Posterior vena cava (tissue), 2 donors: ENCODE results near the gene PON3. TPM values are rescaled to one million over a fixed set of nuclear protein-coding genes. Genes with fewer than 3 reads are reported as not detected.
A peak's percentile ranks its signal among the peaks of the same experiment; 100 is the strongest.

Experiments used
- DNase-seq: peaks from one replicate; pipeline ENCODE4 v3.0.0-alpha.2; 2020; ENCODE audit warnings: low spot score
- intact Hi-C, 2 donors: fragments of 100-400 bp; cut with DNase I; formaldehyde crosslinking; loops; one replicate each; pipeline versions ENCODE4 v1.14.1 to v1.14.2; 2022 to 2023
- long read RNA-seq, 2 donors: library from polyadenylated mRNA; unstranded; transcript quantifications; one replicate each; pipeline ENCODE4 v2.0.0, GENCODE V29; 2020 to 2021
- total RNA-seq, 2 donors: library from RNA; stranded (reverse); fragmentation: NEBNext Ultra II Directional; extraction: Animal tissue kit (Norgen Biotek cat#: 25700); gene quantifications; one replicate each; pipeline ENCODE4 v1.2.1, GENCODE V29; 2021
- donor health status: DM: yes; HTN: yes; CAD: no.
- donor health status: DM: yes; HTN: yes; CAD: no.

PON3 gene
- total RNA-seq = under 1 TPM; 0.74 to 0.90 TPM
- long read RNA-seq, donor 1 = 0 reads
- long read RNA-seq, donor 2, partial matches to known transcripts = 0 of 3 reads
- long read RNA-seq, donor 2, other reads (novel, unspliced or antisense) = 2 of 3 reads

DNA sequence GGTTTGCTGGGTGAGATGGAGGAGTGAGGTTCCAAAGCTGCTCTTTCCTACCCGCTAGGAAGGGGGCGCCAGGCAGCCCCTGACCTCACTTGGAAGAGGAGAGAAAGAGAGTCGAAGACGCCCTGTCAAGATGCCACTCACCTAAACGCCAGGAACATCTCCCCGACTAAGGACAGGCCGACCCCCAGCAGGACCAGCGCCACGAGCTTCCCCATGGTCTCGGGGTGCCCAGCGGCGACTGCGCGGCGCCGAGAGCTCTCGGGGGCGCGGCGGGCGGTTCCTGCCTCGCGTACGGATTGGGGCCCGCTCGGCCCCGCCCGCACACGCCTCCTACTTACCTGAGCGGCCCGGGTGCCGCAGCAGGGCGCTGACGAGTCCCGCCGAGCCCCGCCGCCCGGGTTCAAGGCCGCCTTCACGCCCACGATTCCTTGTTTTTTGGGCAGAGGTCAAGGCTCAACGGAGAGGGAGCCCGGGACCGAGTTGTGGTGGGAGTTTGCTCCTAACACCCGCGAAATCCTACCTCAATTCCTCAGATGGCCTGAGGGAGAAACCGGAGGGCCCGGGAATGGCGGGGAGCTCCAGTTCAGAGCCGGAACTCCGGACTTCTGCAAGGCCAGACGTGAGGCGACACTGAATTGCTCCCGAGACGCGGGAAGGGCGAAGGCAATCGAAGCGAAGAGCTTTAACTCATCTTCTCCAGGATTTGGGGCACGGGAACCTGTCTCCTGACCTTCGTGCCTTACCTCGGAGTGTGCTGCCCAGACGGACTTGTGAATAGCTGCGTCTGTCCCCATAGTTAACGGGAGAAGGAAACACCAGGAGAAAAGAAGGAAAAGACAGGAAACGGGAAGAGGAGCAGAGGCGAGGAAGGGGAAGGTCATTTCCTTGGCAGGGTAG lies at the start of gene PON3:
Gene PON3, minus strand, starts transcription at position 240 of the 897 bp plus-strand sequence. Its CDS starts 25 bp downstream, at position 215.
- intact Hi-C loops = no loop called here
- DNase-seq = peak; percentile 72

DNA sequence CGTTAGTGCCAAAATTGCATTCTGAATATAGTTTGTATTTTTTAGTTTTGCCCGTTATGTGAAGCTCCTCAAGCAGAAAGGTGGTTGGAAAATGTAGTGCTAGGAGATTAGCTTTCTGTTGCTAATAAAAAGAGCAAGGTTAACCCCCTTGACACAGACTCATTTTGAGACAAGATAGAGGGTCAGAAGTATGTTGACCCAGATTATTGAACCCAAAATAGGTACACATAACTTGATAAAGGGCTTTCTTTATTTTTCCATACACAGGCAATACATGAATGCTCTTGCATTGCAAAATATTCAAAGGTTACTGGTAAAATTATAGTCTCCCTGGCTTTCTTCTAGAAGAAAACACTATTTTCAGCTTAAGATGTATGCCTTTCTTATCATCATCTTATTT lies 48.6 kb upstream of the PON3 start:
- intact Hi-C loops = no loop called here
- DNase-seq = no peak

- DNase-seq = no peak
- intact Hi-C loops = no loop called here
Observed at GRCh38 chr7:95441042-95441823, 45.1 kb upstream of the PON3 start.

DNA sequence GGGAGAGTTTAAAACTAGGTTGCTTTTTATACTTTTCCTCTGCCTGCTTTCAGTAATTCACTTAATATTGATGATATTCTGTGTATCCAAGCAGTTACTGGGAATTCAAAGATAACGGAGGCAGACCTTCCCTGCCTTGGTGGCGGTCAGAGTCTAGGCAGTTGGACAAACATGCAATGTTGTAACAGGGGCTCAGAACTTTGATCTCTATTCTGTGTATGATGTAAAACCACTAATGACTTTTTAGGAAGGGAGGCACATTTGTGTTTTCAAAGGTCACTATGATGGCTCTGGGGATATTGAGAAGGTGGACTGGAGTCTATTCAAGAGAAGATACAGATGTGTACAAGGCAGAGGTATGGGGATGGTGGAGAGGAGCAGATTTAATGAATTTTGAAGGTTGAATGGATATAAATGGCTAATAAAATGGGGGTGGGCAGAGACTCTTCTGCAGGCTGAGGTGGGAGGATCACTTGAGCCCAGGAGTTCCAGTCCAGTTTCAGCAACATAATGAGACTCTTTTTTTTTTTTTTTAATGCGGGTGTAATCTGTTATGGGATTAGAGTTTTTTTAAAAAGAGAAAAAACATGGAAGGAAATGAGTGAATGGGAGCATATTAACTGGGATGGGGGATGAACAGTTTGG lies 44.3 kb upstream of the PON3 start:
- intact Hi-C loops = no loop called here
- no peak for DNase-seq

DNA sequence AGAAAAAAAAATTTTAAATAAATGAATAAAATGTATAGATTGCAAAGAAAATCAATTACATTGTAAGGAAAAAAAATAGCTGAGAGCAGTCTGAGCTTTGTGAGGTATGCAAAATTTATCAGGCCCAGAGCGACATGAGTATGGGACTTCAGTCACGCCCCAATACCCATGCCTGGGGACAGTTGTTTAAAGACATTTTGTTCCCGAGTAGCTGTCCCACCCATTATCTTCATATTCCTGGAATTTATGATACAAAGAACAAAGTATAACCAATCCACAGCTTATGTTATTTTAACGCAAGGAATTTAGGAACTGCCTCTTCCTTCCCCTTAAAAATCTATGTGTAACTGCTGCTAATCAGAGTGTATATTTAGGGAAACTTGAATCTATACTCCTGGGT lies 40.2 kb upstream of the PON3 start:
- intact Hi-C loops = no loop called here
- DNase-seq = no peak

DNA sequence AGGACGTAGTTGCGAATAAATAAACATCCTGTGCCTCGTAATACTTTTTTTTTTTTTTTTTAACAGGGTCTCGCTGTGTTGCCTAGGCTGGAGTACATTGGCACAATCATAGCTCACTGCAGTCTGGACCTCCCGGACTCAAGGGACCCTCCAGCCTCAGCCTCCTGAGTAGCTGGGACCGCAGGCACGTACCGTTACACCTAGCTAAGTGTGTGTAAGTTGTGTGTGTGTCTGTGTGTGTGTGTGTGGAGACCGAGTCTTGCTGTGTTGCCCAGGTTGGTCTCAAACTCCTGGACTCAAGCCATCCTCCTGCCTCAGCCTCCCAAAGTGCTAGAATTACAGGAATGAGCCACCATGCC lies 39.2 kb upstream of the PON3 start:
- no peak for DNase-seq
- intact Hi-C loops = no loop called here

DNA sequence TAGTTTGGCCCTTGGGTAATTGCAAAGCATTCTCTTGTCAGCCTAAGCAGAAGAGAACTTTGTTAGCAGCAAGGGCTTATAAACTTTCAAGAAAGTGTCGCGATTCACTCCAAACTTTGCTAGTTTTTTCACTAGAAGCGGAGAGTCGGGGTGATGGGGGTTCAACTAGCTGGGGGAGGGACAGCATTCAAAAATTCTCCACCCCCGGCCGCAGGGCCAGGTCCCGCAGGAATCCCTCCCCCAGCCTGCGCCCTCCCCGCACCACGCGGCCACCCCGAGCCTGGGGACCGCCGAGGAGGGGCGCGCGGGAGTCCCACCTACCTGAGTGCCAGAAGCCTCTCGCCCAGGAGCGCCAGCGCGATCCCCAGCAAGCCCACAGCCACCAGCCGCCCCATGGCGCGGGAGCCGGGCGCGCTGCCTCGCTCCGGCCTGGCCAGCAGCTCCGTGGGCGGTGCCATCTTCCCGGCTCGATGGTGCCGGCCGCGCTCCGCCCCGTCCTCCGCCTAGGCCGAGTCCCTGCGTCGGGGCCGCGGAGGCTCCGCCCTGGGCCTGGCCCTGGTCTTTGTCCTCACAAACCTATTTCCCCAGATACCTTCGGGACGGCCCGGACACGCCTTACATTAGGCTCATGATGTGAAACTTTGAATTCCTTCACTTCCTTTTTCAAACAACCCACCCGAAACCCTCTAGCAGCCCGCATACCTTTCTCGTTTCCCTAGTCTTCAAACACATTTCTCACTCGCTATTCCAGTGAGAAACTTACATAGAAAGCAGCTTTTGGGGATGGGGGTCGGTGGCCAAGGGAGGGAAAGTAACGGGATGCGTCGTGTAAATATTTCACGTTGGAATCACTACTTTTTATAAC lies 38.6 kb upstream of the PON3 start, which contains the start of gene PON2:
Gene PON2, minus strand, starts transcription at position 472 of the 865 bp plus-strand sequence. Its CDS starts 77 bp downstream, at position 395.
- intact Hi-C loops = no loop called here
- peak; percentile 94 for DNase-seq

DNA sequence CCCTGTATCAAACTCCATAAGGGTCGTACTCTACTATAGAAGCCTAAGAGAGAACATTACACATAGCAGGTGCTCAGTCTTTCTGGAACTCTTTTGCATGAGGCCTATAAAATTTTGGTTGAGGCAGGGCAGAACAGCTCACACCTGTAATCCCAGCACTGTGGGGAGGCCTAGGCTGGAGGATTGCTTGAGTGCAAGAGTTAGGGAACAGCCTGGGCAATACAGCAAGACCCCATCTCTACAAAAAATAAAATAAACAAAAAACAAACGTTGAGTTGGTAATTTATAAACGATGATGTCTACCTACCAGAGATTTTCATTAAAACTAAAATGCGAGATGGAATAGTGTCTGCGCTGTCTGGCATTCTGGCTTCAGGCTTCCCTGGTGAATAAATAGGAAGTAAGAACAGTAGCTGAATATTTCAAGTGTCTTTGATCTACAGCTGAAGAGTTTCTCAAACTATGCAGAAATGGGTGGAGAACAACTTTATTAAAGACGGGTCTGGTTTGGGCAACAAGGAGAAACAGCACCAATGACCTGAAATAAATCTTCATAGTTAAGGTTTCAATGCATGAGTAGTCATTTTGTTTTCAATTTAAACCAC lies 37.9 kb upstream of the PON3 start:
- intact Hi-C loops = no loop called here
- no peak for DNase-seq

DNA sequence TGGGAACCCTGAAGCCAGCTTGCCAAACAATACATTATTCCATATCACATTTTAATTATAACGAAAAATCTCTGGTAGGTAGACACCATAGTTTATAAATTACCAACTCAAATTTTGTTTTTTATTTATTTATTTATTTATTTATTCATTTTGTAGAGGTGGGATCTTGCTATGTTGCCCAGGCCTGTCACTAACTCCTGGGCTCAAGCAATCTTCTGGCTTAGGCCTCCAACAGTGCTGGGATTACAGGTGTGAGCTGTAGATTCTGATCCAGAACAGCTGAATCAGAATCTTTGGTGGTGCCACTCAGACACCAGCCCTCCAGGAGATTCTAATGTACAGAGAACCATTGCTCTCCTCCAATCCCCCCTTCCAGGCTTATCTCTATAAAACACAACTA lies 37.0 kb upstream of the PON3 start:
- intact Hi-C loops = no loop called here
- no peak for DNase-seq

GRCh38 chr7:95432606-95433005 lies 36.4 kb upstream of the PON3 start:
- intact Hi-C loops = no loop called here
- DNase-seq = no peak

DNA sequence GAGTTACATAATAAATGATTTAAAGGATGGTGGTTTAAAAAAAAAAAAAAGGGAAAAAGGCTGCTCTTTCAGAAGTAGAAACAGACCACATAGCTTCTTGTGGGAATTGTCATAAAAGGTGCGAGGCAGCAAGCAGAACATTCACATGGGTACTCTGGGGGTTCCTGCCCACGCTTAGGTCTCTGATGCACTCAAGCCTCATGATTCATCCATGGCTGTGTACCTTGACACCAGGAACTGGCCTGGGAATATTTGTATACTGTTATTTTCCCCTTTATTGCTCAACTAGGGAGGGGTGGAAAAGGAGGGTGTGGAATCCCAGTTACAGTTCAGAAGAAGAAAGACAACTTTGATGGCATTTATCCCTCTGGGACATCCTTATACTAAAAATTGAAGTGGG lies 34.7 kb upstream of the PON3 start:
- DNase-seq = no peak
- intact Hi-C loops = no loop called here

DNA sequence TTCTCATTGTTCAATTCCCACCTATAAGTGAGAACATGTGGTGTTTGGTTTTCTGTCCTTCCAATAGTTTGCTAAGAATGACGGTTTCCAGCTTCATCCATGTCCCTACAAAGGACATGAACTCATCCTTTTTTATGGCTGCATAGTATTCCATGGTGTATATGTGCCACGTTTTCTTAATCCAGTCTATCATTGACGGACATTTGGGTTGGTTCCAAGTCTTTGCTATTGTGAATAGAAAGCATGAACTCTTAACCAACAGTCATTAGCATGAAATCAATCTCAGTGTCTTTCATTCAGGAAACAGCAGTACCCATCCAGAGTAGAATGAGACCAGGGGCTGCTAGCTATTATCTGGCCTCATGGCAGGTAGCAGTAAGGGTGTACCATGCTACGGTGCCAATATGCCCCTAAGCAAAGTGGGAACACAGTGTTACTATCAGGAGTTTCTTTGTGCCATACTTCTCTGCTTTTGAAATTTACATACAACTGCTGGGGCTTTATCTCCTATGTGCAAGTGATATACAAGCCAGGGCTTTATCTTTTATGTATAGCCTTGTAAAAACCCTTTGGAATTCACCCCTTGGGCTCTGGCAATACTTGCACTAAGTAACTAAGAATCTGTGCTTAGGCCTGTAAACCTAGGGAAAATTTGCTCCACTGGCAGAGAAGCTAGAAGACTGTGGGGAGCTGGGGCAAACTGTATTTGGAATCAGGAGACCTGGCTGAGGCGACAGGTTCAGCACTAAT lies 33.2 kb upstream of the PON3 start:
- intact Hi-C loops = no loop called here
- no peak for DNase-seq

DNA sequence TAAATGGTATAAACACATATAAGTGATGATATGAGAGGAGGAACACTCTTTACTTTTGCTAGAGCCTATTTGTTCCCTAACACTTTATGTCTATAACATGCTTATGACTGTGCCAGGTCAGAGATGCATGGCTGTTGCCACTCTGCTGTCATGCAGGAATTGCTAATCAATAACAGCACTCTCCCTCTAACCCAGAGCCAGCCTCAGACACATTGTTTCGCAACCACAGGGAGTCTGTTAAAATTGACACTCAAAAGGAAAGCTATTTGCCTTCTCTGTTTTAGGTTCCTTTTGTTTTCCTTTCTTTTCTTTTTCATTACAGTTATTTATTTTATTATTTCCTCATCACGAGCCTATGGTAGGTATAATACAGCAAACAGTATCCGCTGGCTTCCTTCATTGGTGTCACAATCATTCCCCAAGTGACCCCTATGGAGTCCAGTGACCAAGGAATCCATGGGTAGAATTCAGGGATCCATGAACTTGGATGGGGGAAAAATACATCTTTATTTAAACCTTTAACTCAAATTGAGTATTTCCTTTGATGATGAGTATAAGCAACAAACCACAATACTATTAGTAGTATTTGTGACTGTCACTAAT lies 31.8 kb upstream of the PON3 start:
- no peak for DNase-seq
- intact Hi-C loops = no loop called here

DNA sequence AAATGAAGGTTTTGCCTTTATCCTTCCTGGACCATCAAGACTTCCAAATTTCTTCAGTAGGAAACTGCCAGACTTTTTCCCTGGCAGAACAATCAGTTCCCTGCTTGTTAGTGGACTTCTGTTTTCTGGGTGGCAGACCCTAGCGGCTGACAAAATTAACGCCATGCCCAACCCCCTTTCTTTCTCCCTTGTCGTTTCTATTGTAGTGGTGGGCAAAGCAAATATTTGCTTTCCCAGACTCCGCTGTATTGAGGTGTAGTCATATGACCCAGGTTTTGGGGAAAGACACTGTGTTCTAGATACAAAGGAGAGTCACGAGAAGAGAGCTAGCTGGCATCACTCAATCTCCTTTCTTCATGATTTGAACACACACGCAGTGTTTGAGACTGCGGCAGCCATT lies 31.0 kb upstream of the PON3 start:
- intact Hi-C loops = no loop called here
- no peak for DNase-seq

GRCh38 chr7:95425694-95426093 lies 29.5 kb upstream of the PON3 start:
- DNase-seq = no peak
- intact Hi-C loops = no loop called here

DNA sequence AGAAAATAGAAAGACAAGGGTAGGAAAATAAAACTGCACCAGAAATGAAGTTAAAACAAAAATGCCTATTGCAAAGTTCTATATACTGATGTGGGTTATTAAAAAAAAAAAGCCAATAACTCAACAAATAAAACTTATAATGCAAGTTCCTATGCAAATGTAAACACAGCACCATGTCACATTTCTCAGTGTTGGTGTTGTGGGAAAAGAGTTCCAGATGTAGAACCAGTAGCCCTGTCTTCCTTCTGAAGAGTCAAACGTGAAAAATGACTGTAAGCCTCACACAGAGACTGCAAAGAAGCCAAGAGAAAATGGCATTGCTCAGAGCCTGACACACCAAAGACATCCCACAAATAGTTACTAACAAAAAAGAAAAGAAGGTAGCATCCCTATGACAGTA lies 28.5 kb upstream of the PON3 start:
- intact Hi-C loops = no loop called here
- no peak for DNase-seq

- intact Hi-C loops = no loop called here
- no peak for DNase-seq
Observed at GRCh38 chr7:95421847-95422444, 25.8 kb upstream of the PON3 start.
